Stimulated activated CD4-positive, alpha-beta T cell treated with anti-CD3 and anti-CD28 coated beads, Interleukin-1b, Interleukin-23, amount 100 ng/mL, for 4 hours (primary cell): ENCODE data around the gene KDM6B.

Source experiments
- DNase-seq, 2 donors: peaks; one replicate each; pipeline ENCODE4 v3.0.0-alpha.2; 2020; ENCODE audit warnings: low read depth in 2 of 2

Gene KDM6B

DNA sequence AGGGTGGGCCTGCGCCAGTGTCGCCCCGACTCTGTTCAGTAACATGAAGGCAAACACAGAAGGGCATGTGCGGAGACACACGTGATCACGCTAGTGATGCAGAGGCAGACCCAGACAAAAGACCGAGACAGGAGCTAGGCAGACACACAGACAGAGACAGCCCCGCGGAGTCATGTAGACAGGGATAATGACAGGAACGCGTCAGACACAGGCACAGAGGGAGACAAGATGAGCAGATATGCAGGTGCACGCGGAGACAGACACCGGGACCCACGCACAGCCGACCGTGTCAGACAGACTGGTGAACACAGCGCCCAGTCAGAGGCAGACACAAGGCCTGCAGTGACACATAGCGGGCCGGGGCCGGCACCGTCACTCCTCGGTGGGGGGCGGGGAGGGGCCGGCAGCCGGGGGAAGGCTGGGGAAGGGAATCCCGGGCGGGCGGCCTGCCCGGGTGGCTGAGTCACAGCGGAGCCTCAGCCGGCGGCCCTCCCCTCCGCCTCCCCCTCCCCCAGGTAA is 7.4 kb downstream of the KDM6B start:
- DNase-seq: peak; percentile 95 to 96

GRCh38 chr17:7841915-7842379 is 7.9 kb downstream of the KDM6B start:
- DNase-seq: peak; percentile 81 to 83

DNA sequence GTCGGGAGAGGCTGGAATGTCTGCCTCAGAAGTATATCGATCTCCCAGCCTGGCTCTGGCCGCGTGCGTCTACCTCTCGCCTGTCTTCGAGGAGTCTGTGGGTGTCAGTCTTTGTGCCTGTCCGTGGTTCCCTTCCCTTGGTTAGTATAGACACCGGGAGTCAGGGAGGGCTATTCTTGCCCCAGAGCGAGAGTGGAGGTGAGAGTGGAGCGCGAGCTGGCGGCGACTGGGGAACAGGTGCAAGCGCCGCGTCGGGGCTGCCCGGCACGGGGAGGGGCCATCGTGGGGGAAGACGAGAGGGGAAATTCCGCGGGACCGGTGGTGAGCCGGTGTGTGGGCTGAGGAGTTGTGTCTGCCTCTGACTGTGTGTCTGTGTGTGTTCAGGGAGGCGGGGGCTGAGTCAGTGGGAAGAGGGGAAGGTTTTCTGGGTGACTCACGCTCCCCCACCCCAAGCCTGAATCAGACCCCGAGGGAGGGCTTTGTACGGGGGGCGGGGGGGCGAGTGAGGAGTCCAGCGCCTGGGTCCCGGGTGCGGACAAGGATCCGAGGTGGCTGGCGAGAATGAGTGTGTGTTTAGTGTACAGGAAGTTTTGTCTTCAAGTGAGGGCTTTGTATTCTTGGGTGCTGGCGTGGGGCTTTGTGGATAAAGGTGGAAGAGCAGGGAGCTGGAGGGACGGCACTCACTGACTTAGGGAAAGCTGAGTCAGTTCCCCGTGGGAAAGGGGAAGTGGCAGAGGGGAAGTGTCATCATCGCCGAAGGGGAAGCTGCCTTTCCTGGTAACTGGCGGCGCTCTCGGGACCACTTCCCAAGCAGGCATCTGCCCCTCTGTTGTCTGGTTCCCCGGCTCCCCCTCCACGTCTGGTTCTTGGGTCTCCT is 8.6 kb downstream of the KDM6B start:
- DNase-seq: peak; percentile 94 to 97

- no peak for DNase-seq
Measured at GRCh38 chr17:7843257-7843535, 9.2 kb downstream of the KDM6B start.

GRCh38 chr17:7843536-7844291 is 9.7 kb downstream of the KDM6B start:
- peak; percentile 89 to 93 for DNase-seq

DNA sequence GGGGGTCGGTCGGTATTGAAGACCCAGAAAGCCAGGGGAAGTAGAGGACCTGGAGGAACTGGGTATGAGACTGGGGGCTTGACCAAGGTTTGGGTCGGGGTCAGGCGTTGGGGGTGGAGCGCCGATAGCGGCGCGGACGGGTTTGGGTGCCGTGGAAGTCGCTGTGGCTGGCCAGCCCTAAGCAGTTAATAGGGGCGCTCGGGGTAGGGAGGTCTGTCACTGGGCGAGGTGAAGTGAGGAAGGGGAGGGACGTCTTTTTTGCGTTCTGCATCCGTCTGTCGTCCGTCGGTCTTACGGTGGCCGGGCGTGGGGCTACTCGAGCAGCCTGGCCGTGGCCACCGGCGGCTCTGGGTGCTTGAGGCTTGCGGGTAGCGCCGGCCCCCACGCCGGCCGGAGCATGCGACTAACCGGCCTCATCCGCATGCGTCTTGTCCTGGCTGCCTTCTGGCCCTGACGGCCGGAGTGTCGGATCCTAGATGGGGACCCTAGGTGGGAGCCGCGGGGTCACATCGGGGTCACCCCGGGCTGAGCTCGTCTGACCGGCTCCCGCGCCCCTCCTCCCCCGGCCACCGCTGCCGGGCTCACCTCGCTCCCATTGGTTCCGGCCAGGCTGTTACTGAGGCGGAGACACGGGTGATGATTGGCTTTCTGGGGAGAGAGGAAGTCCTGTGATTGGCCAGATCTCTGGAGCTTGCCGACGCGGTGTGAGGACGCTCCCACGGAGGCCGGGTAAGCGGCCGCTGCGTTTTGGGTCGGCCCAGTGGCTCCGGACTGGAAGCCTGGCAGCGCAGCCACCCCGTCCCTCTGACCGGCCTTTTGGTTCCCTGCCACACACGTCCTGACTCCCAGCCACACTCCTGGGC is 10.5 kb downstream of the KDM6B start:
- DNase-seq: peak in 1 of 2 donors; percentile 70

GRCh38 chr17:7845359-7846062 is 11.5 kb downstream of the KDM6B start:
- no peak for DNase-seq

- no peak for DNase-seq
Measured at GRCh38 chr17:7846063-7846735, 12.2 kb downstream of the KDM6B start.

DNA sequence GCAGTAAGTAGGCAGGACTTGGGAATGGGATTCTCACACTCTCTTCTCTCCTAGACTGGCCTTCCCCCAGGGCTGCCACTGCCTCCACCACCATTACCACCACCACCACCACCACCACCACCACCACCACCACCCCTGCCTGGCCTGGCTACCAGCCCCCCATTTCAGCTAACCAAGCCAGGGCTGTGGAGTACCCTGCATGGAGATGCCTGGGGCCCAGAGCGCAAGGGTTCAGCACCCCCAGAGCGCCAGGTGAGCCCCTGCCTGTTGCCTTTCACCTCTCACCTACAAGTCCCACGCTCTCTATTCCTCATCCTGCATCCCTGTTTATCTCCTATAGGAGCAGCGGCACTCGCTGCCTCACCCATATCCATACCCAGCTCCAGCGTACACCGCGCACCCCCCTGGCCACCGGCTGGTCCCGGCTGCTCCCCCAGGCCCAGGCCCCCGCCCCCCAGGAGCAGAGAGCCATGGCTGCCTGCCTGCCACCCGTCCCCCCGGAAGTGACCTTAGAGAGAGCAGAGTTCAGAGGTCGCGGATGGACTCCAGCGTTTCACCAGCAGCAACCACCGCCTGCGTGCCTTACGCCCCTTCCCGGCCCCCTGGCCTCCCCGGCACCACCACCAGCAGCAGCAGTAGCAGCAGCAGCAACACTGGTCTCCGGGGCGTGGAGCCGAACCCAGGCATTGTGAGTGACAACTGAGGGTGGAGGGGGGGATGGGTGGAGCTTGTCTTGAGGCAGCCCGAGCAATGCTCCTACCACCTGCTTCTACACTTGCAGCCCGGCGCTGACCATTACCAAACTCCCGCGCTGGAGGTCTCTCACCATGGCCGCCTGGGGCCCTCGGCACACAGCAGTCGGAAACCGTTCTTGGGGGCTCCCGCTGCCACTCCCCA is 13.0 kb downstream of the KDM6B start:
- no peak for DNase-seq

DNA sequence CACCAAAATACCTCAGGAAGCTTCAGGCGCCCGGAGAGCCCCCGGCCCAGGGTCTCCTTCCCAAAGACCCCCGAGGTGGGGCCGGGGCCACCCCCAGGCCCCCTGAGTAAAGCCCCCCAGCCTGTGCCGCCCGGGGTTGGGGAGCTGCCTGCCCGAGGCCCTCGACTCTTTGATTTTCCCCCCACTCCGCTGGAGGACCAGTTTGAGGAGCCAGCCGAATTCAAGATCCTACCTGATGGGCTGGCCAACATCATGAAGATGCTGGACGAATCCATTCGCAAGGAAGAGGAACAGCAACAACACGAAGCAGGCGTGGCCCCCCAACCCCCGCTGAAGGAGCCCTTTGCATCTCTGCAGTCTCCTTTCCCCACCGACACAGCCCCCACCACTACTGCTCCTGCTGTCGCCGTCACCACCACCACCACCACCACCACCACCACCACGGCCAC is 14.1 kb downstream of the KDM6B start:
- no peak for DNase-seq

DNA sequence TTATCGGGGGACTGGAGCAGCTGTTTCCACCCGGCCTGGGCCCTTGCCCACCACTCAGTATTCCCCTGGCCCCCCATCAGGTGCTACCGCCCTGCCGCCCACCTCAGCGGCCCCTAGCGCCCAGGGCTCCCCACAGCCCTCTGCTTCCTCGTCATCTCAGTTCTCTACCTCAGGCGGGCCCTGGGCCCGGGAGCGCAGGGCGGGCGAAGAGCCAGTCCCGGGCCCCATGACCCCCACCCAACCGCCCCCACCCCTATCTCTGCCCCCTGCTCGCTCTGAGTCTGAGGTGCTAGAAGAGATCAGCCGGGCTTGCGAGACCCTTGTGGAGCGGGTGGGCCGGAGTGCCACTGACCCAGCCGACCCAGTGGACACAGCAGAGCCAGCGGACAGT is 14.7 kb downstream of the KDM6B start:
- DNase-seq: no peak

DNA sequence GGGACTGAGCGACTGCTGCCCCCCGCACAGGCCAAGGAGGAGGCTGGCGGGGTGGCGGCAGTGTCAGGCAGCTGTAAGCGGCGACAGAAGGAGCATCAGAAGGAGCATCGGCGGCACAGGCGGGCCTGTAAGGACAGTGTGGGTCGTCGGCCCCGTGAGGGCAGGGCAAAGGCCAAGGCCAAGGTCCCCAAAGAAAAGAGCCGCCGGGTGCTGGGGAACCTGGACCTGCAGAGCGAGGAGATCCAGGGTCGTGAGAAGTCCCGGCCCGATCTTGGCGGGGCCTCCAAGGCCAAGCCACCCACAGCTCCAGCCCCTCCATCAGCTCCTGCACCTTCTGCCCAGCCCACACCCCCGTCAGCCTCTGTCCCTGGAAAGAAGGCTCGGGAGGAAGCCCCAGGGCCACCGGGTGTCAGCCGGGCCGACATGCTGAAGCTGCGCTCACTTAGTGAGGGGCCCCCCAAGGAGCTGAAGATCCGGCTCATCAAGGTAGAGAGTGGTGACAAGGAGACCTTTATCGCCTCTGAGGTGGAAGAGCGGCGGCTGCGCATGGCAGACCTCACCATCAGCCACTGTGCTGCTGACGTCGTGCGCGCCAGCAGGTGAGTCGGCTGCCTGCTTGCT is 15.2 kb downstream of the KDM6B start:
- no peak for DNase-seq

GRCh38 chr17:7849751-7850504 is 15.9 kb downstream of the KDM6B start:
- DNase-seq: no peak

DNA sequence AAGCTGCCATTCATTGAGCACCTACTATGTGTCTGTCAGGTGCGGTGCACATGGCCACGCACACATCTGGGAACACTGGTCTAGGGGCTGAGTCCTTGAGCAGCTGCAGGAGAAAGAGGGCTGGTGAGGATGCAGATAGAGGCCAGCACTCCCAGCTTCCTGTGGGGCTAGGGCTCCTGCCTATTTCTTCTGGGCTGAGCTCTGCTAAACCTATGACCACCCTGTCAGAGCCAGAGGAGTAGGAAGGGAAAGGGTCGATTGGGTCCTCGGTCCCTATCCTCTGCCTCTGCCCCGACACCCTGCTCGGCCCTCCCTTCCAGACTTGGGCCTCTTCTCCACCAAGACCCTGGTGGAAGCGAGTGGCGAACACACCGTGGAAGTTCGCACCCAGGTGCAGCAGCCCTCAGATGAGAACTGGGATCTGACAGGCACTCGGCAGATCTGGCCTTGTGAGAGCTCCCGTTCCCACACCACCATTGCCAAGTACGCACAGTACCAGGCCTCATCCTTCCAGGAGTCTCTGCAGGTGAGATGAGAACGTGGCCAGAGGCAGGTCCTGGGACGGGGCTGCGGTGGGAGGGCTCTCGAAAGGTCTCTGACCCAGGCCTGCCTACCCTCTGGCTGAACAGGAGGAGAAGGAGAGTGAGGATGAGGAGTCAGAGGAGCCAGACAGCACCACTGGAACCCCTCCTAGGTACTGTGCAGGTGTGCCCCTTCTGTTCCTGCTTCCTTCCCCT is 16.9 kb downstream of the KDM6B start:
- peak in 1 of 2 donors; percentile 15 for DNase-seq

DNA sequence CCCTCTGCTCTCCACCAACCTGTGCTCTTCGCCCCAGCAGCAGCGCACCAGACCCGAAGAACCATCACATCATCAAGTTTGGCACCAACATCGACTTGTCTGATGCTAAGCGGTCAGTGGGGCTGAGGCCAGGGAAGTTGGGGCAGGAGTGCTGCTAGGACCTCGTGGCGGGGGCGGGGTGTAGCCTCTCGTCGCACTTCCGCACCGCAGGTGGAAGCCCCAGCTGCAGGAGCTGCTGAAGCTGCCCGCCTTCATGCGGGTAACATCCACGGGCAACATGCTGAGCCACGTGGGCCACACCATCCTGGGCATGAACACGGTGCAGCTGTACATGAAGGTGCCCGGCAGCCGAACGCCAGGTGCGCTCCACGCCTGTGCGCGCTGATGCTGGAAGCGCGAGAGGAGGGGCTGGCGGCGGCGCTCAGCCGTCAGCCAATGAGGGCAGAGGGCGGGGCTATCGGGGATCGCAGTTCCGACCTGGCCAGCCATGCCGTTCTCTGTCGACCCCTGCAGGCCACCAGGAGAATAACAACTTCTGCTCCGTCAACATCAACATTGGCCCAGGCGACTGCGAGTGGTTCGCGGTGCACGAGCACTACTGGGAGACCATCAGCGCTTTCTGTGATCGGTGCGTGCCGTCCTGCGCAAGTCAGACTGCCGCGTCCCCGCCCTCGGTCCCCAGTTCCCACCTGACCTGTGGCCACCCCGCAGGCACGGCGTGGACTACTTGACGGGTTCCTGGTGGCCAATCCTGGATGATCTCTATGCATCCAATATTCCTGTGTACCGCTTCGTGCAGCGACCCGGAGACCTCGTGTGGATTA is 17.6 kb downstream of the KDM6B start:
- peak; percentile 85 to 93 for DNase-seq

GRCh38 chr17:7852262-7852670 is 18.2 kb downstream of the KDM6B start:
- no peak for DNase-seq
